NOMO-1 treated with dmso at 0.1 percent for 144 hours (cell line): Measurements from ENCODE around the gene HMCN1.
"Not testable (repeated sequence)": the region's sequence is repeated elsewhere in the genome, so short reads cannot be mapped to it uniquely, and the experiment has no call there.

Experiments used
- DNase-seq: peaks from one replicate; lab custom pipeline; 2025; ENCODE audit not compliant: unreplicated experiment; lab: John Stamatoyannopoulos, UW

Gene HMCN1

GRCh38 chr1:186129758-186130157 is 395.6 kb downstream of the HMCN1 start:
- no peak for DNase-seq

- DNase-seq = no peak
Observed at GRCh38 chr1:186139115-186139514, 404.9 kb downstream of the HMCN1 start.

GRCh38 chr1:186139701-186140100 is 405.5 kb downstream of the HMCN1 start:
- no peak for DNase-seq

- DNase-seq = no peak
Observed at GRCh38 chr1:186142159-186142558, 408.0 kb downstream of the HMCN1 start.

GRCh38 chr1:186142916-186143315 is 408.7 kb downstream of the HMCN1 start:
- DNase-seq = no peak

- DNase-seq = no peak
Observed at GRCh38 chr1:186143481-186143880, 409.3 kb downstream of the HMCN1 start.

- no peak for DNase-seq
Observed at GRCh38 chr1:186144505-186144904, 410.3 kb downstream of the HMCN1 start.

- peak; percentile 33 for DNase-seq
Observed at GRCh38 chr1:186146974-186147373, 412.8 kb downstream of the HMCN1 start.

GRCh38 chr1:186149591-186149990 is 415.4 kb downstream of the HMCN1 start:
- DNase-seq = no peak

GRCh38 chr1:186152227-186152619 is 418.0 kb downstream of the HMCN1 start:
- DNase-seq = no peak

- DNase-seq = no peak
Observed at GRCh38 chr1:186152620-186153239, 418.5 kb downstream of the HMCN1 start.

GRCh38 chr1:186154651-186155050 is 420.5 kb downstream of the HMCN1 start:
- DNase-seq = no peak

- peak; percentile 4 for DNase-seq
Observed at GRCh38 chr1:186155594-186155993, 421.4 kb downstream of the HMCN1 start.

- DNase-seq = not testable (repeated sequence)
Observed at GRCh38 chr1:186162895-186163294, 428.7 kb downstream of the HMCN1 start.

GRCh38 chr1:186164773-186165172 is 430.6 kb downstream of the HMCN1 start:
- no peak for DNase-seq

GRCh38 chr1:186165303-186165702 is 431.1 kb downstream of the HMCN1 start:
- no peak for DNase-seq

GRCh38 chr1:186167096-186167668 is 433.0 kb downstream of the HMCN1 start:
- no peak for DNase-seq

GRCh38 chr1:186175588-186175987 is 441.4 kb downstream of the HMCN1 start:
- no peak for DNase-seq

GRCh38 chr1:186178426-186179043 is 444.3 kb downstream of the HMCN1 start:
- no peak for DNase-seq

- DNase-seq = no peak
Observed at GRCh38 chr1:186179231-186179630, 445.0 kb downstream of the HMCN1 start.

- no peak for DNase-seq
Observed at GRCh38 chr1:186183219-186183618, 449.0 kb downstream of the HMCN1 start.

- DNase-seq = no peak
Observed at GRCh38 chr1:186183970-186184628, 449.9 kb downstream of the HMCN1 start.
